Activated CD8-positive, alpha-beta memory T cell treated with anti-CD3 and anti-CD28 coated beads, Interleukin-2, amount 50 U/mL, for 4 hours (primary cell): Measurements from ENCODE around the gene SARDH.

Experiments used
- DNase-seq: peaks from one replicate; pipeline ENCODE4 v3.0.0-alpha.2; 2020

SARDH gene

GRCh38 chr9:133732639-133733408 is 5.3 kb downstream of the SARDH start:
- no peak for DNase-seq

GRCh38 chr9:133731876-133732638 is 6.1 kb downstream of the SARDH start:
- no peak for DNase-seq

- DNase-seq, result no peak
These were observed 7.0 kb downstream of the SARDH start for GRCh38 chr9:133730994-133731715.

GRCh38 chr9:133729617-133730281 is 8.4 kb downstream of the SARDH start:
- no peak for DNase-seq

- no peak for DNase-seq
These were observed 9.1 kb downstream of the SARDH start for GRCh38 chr9:133728856-133729616.

- DNase-seq, result no peak
These were observed 10.2 kb downstream of the SARDH start for GRCh38 chr9:133727876-133728441.

GRCh38 chr9:133727277-133727875 is 10.8 kb downstream of the SARDH start:
- DNase-seq, result no peak

- peak; percentile 69 for DNase-seq
These were observed 11.5 kb downstream of the SARDH start for GRCh38 chr9:133726401-133727276.

- DNase-seq, result no peak
These were observed 12.3 kb downstream of the SARDH start for GRCh38 chr9:133725886-133726285.

GRCh38 chr9:133718563-133719315 is 19.4 kb downstream of the SARDH start:
- no peak for DNase-seq

- DNase-seq, result no peak
These were observed 20.8 kb downstream of the SARDH start for GRCh38 chr9:133717113-133718031.

GRCh38 chr9:133716564-133717112 is 21.5 kb downstream of the SARDH start:
- DNase-seq, result no peak

- DNase-seq, result peak; percentile 39
These were observed 22.1 kb downstream of the SARDH start for GRCh38 chr9:133715866-133716563.

GRCh38 chr9:133715295-133715865 is 22.8 kb downstream of the SARDH start:
- DNase-seq, result no peak

- no peak for DNase-seq
These were observed 23.4 kb downstream of the SARDH start for GRCh38 chr9:133714606-133715294.

GRCh38 chr9:133713960-133714495 is 24.1 kb downstream of the SARDH start:
- DNase-seq, result no peak
